Measurements from ENCODE around the gene CCR5AS.
"Not testable (repeated sequence)": the region's sequence is repeated elsewhere in the genome, so short reads cannot be mapped to it uniquely, and the experiment has no call there.

The CCR5AS gene

DNA sequence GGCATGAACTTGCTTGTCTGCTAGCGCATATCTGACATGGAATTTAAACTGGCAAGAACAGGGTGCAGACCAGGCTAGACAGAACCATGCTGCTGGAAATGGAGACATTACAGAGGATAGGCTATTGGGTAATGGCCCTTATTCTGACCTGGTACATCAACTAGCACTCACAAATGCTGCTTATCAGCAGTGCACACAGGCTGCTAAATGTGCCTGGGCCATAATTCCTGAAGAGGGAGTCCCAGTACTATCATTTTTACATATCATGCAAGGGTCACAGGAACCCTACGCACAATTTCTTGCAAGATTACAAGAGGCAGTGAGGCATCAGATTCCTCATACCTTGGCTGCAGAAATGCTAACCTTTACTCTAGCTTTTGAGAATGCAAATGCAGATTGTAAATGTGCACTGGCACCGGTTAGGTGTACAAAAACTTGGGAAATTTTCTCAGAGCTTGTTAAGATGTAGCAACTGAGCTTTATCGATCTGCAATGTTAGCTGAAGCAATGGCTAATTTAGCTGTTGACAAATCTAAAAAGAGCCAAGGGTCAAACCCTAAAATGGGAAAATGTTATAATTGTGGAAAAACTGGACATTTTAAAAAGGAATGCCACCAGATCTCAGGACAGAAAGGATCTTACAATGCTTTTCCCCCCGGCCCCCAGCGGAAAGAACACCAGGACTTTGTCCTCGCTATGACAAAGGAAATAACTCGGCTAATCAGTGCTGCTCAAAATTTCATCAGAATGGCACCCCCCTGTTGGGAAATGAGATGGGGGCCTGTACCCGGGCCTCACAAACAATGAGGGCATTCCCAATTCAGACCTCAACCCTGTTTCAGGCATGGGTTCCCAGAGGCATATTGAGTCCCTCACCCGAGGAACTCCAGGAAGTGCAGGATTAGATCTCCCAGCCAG lies 21.3 kb upstream of the CCR5AS start:
- no peak overlapping the region for H3K4me3 ChIP-seq (ENCODE audit: extremely low read depth, insufficient read depth, low read length, poor library complexity, severe bottlenecking)
- 92% methylated on average over 8 to 9 of the region's 10 CpGs for WGBS, 2 experiments (ENCODE audit: insufficient coverage in 2 of 2)
- H3K27ac ChIP-seq (ENCODE audit: low read depth, low read length, severe bottlenecking): no peak overlapping the region
- peaks cover 6% of the 10 kb centered on the region for H3K9me3 ChIP-seq (ENCODE audit: control insufficient read depth, low read length)
- H3K4me1 ChIP-seq (ENCODE audit: control insufficient read depth, insufficient read depth, low read length, poor library complexity, severe bottlenecking): no peaks in the 10 kb centered on the region
- H3K36me3 ChIP-seq (ENCODE audit: control insufficient read depth, insufficient read depth, low read length): no peaks in the 10 kb centered on the region

DNA sequence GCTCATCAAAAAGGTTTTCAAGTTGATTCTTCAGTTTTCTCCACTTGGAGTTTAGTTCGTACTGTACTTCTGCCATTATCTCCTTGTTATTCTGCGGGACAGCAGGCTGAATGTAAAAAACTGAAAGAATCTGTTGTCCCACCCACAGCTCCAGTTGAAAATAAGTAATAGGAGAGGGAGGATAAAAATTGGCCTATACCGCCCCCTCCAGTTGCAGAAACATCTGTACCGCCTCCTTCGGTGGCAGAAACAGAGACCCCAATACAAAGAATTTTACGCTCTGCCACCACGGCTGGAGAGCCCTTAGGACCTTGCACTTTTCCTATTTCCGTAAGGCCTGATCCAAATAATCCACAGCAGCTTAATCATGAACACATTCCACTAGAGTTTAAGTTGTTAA lies 20.5 kb upstream of the CCR5AS start:
- H3K4me1 ChIP-seq (ENCODE audit: control insufficient read depth, insufficient read depth, low read length, poor library complexity, severe bottlenecking); H3K36me3 ChIP-seq (ENCODE audit: control insufficient read depth, insufficient read depth, low read length); H3K4me3 ChIP-seq (ENCODE audit: extremely low read depth, insufficient read depth, low read length, poor library complexity, severe bottlenecking); H3K9me3 ChIP-seq (ENCODE audit: control insufficient read depth, low read length); H3K27ac ChIP-seq (ENCODE audit: low read depth, low read length, severe bottlenecking): not testable (repeated sequence)
- WGBS, 2 experiments (ENCODE audit: insufficient coverage in 2 of 2): 54% methylated on average over 2 of the region's 8 CpGs; no CpG with 5 or more reads in 1 of the 2 experiments

DNA sequence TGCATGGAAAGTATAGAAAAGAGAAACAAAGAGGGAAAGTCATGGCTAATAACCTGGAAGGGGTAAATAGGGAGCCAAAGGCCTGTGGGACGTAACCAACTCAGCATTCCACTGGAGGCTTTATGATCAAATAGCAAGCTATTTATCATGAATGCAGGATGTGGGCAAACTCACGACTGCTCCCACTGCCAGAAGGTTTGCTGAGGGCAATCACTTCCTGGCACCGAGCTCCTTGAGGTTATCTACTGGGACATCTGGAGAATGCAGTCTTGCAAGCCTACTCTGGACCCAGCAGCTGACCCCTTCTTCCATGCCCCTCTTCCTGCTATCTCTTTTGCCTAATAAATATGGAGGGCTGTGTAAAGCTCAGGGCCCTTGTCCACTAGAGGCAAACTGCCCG lies 19.6 kb upstream of the CCR5AS start:
- H3K4me1 ChIP-seq (ENCODE audit: control insufficient read depth, insufficient read depth, low read length, poor library complexity, severe bottlenecking); H3K4me3 ChIP-seq (ENCODE audit: extremely low read depth, insufficient read depth, low read length, poor library complexity, severe bottlenecking); H3K27ac ChIP-seq (ENCODE audit: low read depth, low read length, severe bottlenecking); H3K9me3 ChIP-seq (ENCODE audit: control insufficient read depth, low read length); H3K36me3 ChIP-seq (ENCODE audit: control insufficient read depth, insufficient read depth, low read length): not testable (repeated sequence)
- 86 to 94% methylated on average over 2 to 3 of the region's 4 CpGs for WGBS, 2 experiments (ENCODE audit: insufficient coverage in 2 of 2)

DNA sequence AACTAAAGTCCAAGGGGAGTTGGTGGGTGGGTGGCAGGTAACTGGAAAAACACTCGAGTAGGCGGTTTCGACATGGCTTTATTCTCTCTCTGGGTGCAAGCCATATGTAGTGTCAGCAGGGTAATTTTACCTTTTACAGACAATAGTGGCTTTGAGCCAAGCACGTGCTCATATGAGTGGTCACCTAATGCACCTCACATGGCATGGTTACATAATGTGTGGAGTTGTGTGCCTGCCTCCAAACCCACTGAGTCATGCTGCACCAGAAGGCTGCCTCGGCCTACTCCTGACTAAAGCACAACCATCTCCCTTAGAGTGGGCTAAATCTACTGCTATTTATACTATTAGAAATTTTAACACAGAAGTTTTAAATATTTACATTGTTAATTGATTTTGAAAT lies 16.7 kb upstream of the CCR5AS start:
- H3K4me3 ChIP-seq (ENCODE audit: extremely low read depth, insufficient read depth, low read length, poor library complexity, severe bottlenecking): no peak overlapping the region
- no peaks in the 10 kb centered on the region for H3K4me1 ChIP-seq (ENCODE audit: control insufficient read depth, insufficient read depth, low read length, poor library complexity, severe bottlenecking)
- no peaks in the 10 kb centered on the region for H3K9me3 ChIP-seq (ENCODE audit: control insufficient read depth, low read length)
- H3K36me3 ChIP-seq (ENCODE audit: control insufficient read depth, insufficient read depth, low read length): no peaks in the 10 kb centered on the region
- no peak overlapping the region for H3K27ac ChIP-seq (ENCODE audit: low read depth, low read length, severe bottlenecking)
- no CpG with 5 or more reads among the region's 5 CpGs for WGBS, 2 experiments (ENCODE audit: insufficient coverage in 2 of 2)

DNA sequence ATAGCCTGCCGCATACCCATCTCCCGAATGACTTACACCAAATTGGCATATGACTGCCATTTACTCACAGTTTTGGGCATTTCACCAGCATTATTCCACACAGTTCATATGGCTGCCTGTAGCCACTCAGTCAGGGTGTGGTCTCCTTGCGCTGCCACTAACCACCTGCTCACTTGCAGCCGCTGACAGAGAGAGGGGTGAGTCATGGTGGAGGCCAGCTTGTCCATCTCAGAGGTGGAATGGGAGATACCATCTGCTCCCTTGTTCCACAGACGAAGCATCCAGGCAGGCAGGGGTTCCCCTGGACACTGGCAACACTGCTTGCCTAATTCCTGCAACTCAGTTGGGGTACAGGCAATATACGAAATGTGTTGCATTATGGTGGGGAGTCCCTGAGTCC lies 15.8 kb upstream of the CCR5AS start:
- Histone ChIP-seq H3K4me3 (ENCODE audit: extremely low read depth, insufficient read depth, low read length, poor library complexity, severe bottlenecking) (no peak overlapping the region), H3K27ac (ENCODE audit: low read depth, low read length, severe bottlenecking) (no peak overlapping the region), H3K9me3 (ENCODE audit: control insufficient read depth, low read length) (no peaks in the 10 kb centered on the region), H3K4me1 (ENCODE audit: control insufficient read depth, insufficient read depth, low read length, poor library complexity, severe bottlenecking) (no peaks in the 10 kb centered on the region), H3K36me3 (ENCODE audit: control insufficient read depth, insufficient read depth, low read length) (no peaks in the 10 kb centered on the region)
- 90 to 93% methylated on average over 6 of the region's 6 CpGs for WGBS, 2 experiments (ENCODE audit: insufficient coverage in 2 of 2)

DNA sequence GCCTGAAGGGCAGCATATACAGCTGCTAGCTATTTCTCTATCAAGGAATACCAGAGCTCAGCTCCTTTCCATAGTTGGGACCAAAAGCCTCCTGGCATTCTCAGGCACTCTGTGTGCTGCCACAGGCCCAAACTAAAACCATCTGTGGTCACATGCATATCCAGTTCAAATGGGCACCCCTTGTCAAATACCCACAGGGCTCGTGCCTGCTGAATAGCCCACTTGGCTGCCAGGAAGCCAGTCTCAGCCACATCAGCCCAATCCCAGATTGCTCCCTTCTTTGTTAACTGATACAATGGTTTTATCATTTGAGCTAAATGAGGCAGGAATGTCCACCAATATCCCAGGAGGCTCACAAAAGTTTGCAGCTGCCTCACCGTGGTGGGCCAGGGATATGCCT lies 14.1 kb upstream of the CCR5AS start:
- Histone ChIP-seq H3K4me3 (ENCODE audit: extremely low read depth, insufficient read depth, low read length, poor library complexity, severe bottlenecking) (no peak overlapping the region), H3K27ac (ENCODE audit: low read depth, low read length, severe bottlenecking) (no peak overlapping the region), H3K36me3 (ENCODE audit: control insufficient read depth, insufficient read depth, low read length) (no peaks in the 10 kb centered on the region), H3K9me3 (ENCODE audit: control insufficient read depth, low read length) (no peaks in the 10 kb centered on the region), H3K4me1 (ENCODE audit: control insufficient read depth, insufficient read depth, low read length, poor library complexity, severe bottlenecking) (no peaks in the 10 kb centered on the region)
- 81 to 100% methylated on average over 2 of the region's 2 CpGs for WGBS, 2 experiments (ENCODE audit: insufficient coverage in 2 of 2)

DNA sequence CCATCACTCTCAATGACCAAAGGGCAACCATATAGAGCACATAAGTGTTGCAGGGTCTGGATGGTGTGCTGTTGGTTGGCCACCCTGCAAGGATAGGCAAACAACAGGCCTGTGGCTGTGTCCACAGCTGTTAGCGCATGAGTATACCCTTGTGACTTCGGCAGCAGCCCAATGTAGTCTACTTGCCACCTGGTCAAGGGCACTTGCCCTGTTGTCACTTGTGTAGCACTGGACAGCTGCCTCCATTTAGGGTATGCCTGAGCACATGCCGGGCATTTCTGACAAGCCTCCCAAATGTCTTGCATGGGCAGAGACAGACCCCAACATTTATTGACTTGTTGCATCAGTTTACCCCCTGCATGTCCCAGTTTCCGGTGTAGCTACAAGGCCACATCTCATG lies 12.9 kb upstream of the CCR5AS start:
- Histone ChIP-seq H3K9me3 (ENCODE audit: control insufficient read depth, low read length) (no peaks in the 10 kb centered on the region), H3K4me3 (ENCODE audit: extremely low read depth, insufficient read depth, low read length, poor library complexity, severe bottlenecking) (no peak overlapping the region), H3K36me3 (ENCODE audit: control insufficient read depth, insufficient read depth, low read length) (no peaks in the 10 kb centered on the region), H3K27ac (ENCODE audit: low read depth, low read length, severe bottlenecking) (no peak overlapping the region), H3K4me1 (ENCODE audit: control insufficient read depth, insufficient read depth, low read length, poor library complexity, severe bottlenecking) (no peaks in the 10 kb centered on the region)
- 83 to 97% methylated on average over 4 of the region's 4 CpGs for WGBS, 2 experiments (ENCODE audit: insufficient coverage in 2 of 2)

DNA sequence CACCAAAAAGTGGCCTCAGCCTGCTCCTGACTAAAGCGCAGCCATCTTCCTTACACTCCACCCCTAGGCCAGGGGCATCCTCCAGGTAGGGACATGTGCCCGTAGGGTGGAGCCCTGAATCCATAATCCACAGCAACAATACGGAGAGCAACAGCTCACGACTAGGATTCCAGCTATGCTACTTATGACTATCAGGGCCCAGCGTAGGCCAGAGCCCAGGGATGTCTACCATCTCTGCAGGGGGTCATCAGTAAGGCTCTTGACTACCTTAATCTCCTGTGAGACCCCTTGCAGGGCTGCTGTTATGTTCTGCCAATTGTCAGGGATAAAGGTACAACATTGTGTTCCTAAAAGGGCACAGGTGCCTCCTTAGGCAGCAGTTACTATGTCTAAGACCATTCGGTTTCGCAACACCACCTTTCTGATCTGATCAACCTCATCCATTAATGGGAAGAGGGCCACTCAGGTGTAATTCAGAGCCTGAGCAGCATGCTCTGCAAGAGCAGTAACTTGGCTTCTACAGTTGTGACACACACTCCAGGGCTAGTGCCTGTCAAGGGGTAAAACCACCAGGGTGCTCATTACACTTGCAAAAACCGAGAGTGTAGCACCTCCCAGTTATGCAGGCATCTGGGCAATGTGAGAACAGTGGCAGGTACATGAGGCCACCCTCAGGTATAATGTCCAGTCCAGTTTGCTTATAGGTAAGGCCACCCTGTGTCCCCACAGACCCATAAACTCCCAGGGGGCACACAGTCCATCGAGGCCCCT lies 11.2 kb upstream of the CCR5AS start:
- Histone ChIP-seq H3K4me3 (ENCODE audit: extremely low read depth, insufficient read depth, low read length, poor library complexity, severe bottlenecking) (no peak overlapping the region), H3K36me3 (ENCODE audit: control insufficient read depth, insufficient read depth, low read length) (no peaks in the 10 kb centered on the region), H3K4me1 (ENCODE audit: control insufficient read depth, insufficient read depth, low read length, poor library complexity, severe bottlenecking) (peaks cover 1% of the 10 kb centered on the region), H3K27ac (ENCODE audit: low read depth, low read length, severe bottlenecking) (no peak overlapping the region), H3K9me3 (ENCODE audit: control insufficient read depth, low read length) (no peaks in the 10 kb centered on the region)
- WGBS, 2 experiments (ENCODE audit: insufficient coverage in 2 of 2): 77 to 83% methylated on average over 7 to 8 of the region's 9 CpGs

DNA sequence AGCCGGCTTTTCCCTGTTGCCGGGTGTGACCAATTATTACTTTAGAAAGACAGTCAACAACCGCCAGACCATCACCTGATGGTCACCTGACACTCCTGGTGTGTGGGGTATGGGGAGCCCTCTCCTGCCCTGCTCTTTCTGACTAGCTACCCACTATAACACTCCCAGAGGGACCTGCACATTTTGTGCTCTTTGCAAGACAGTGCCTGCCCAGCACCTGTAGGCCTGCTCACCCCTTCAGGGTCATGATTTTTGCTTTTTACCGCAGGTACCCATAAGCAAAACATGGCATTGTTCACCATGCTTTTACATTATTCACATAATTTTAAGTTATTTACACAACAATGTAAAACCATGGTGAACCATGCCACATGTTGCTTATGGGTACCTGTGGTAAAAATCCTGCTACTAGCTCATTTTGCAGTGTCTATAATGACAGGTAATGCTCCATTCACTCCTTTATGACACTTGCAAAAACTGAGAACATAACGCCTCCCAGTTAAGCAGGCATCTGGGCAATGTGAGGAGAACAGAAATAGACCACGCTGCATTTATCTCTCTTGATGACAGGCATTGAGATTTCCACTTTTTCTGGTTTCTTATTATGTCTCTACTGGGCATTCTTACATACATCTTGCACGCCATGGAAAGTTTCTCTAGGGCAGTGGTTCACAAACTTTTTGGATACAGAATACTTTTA lies 10.1 kb upstream of the CCR5AS start:
- 93 to 98% methylated on average over 3 to 6 of the region's 7 CpGs for WGBS, 2 experiments (ENCODE audit: insufficient coverage in 2 of 2)
- no peaks in the 10 kb centered on the region for H3K9me3 ChIP-seq (ENCODE audit: control insufficient read depth, low read length)
- H3K27ac ChIP-seq (ENCODE audit: low read depth, low read length, severe bottlenecking): no peak overlapping the region
- no peak overlapping the region for H3K4me3 ChIP-seq (ENCODE audit: extremely low read depth, insufficient read depth, low read length, poor library complexity, severe bottlenecking)
- no peaks in the 10 kb centered on the region for H3K36me3 ChIP-seq (ENCODE audit: control insufficient read depth, insufficient read depth, low read length)
- H3K4me1 ChIP-seq (ENCODE audit: control insufficient read depth, insufficient read depth, low read length, poor library complexity, severe bottlenecking): peaks cover 8% of the 10 kb centered on the region

DNA sequence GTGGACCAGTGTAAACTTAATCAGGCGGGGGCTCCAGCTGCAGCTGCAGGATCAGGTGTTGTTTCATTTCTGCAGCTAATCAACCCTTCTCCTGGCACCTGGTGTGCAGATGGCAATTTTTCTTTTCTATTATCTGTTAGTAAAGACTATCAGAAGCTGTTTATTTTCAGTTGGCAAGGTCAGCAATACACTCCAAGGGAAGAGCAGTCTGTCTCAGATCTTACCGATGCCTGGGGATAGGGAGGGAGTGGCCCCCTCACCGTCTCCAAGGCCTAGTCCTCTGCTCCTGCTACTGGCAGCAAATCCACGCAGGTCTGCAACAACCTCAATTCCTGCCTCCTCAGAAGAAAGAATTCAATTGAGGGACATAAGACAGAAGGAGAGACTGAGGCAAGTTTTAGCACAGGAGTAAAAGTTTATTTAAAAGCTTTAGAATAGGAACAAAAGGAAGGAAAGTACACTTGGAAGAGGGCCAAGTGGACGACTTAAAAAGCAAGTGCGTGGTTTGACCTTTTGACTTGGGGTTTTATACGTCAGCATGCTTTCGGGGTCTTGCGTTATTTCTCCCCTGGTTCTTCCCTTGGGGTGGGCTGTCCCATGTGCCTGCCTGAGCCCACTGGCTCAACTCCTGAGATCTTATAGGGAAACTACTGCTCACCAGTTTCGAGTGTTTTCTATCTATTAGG lies 9.4 kb upstream of the CCR5AS start:
- H3K4me3 ChIP-seq (ENCODE audit: extremely low read depth, insufficient read depth, low read length, poor library complexity, severe bottlenecking): no peak overlapping the region
- H3K27ac ChIP-seq (ENCODE audit: low read depth, low read length, severe bottlenecking): no peak overlapping the region
- peaks cover 8% of the 10 kb centered on the region for H3K4me1 ChIP-seq (ENCODE audit: control insufficient read depth, insufficient read depth, low read length, poor library complexity, severe bottlenecking)
- H3K9me3 ChIP-seq (ENCODE audit: control insufficient read depth, low read length): no peaks in the 10 kb centered on the region
- H3K36me3 ChIP-seq (ENCODE audit: control insufficient read depth, insufficient read depth, low read length): no peaks in the 10 kb centered on the region
- 85 to 96% methylated on average over 7 to 9 of the region's 10 CpGs for WGBS, 2 experiments (ENCODE audit: insufficient coverage in 2 of 2)
